Measurements from ENCODE around the gene ERAP2. TPM values are rescaled to one million over a fixed set of nuclear protein-coding genes. Genes with fewer than 3 reads are reported as not detected.

The ERAP2 gene
- total and polyA plus RNA-seq, 10 of the 15 experiments (the other 5 are each of a cell fraction or from before 2014, with no cell fraction given), result 4.0 to 28.7 (median 11.7) TPM

GRCh38 chr5:96901384-96901783 lies 25.1 kb downstream of the ERAP2 start:
- intact Hi-C loops (cut with micrococcal nuclease; ENCODE audit: unreplicated experiment), result loop anchor here (1.0 to 2.0 kb wide), 2 partner anchors 17 to 32 kb away; no protein-coding TSS in a partner anchor
- in situ Hi-C loops (cut with MboI), result no loop called here
- Histone ChIP-seq H3K4me2 (ENCODE audit: control insufficient read depth, insufficient read depth) (no peak overlapping the region), H4K20me1 (ENCODE audit: control insufficient read depth, insufficient read depth) (no peaks in the 10 kb centered on the region), H3K36me3 (ENCODE audit: control insufficient read depth in 2 of 2, insufficient read depth in 2 of 2, low read length in 1 of 2) (peaks cover 5 to 28% of the 10 kb centered on the region in 2 experiments), H3K27ac (ENCODE audit: control insufficient read depth, insufficient read depth) (0 out of 2 replicates have a peak overlapping the region, but pooled peaks have one; percentile 1), H2AFZ (ENCODE audit: control insufficient read depth, low read depth, low read length) (no peak overlapping the region), H3K9ac (ENCODE audit: control insufficient read depth, insufficient read depth, low read length) (no peak overlapping the region), H3K4me3 (no peak overlapping the region), H3K79me2 (ENCODE audit: control insufficient read depth, insufficient read depth, low read length) (no peaks in the 10 kb centered on the region), H3K9me3 (replicated peaks; ENCODE audit: control insufficient read depth, insufficient read depth, low read length) (no peaks in the 10 kb centered on the region), H3K4me1 (ENCODE audit: control insufficient read depth, insufficient read depth, low read length) (peaks cover 8% of the 10 kb centered on the region; the same call in 1 of the 2 replicates), H3K27me3 (replicated peaks in 1 of 2; ENCODE audit: control insufficient read depth in 2 of 2, insufficient read depth in 2 of 2, low read length in 1 of 2) (no peaks in the 10 kb centered on the region)
- FAIRE-seq (no peak), DNase-seq (ENCODE audit: low read depth, low spot score) (no peak), ATAC-seq (peak; percentile 24; the same call in 2 of the 3 replicates)
- BruUV-seq (replicated peaks), result no TSS peak
- RAD21 ChIA-PET (ENCODE audit: unreplicated experiment), result interaction anchor here (0.6 to 6.8 kb wide), 7 partner anchors 25 to 94 kb away, joined by 3 to 134 read pairs (median 3); partner anchors contain the start of gene ERAP1
- 31% methylated on average over 6 of the region's 6 CpGs for WGBS (ENCODE audit: insufficient coverage, insufficient replicate concordance, low lambda C conversion rate, missing lambda C conversion rate)
- SMC1A ChIA-PET (ENCODE audit: uncharacterized antibody, unreplicated experiment), result interaction anchor here (1.0 to 8.5 kb wide), 11 partner anchors 16 to 93 kb away, joined by 3 to 82 read pairs (median 3); partner anchors contain the start of gene ERAP2
- CTCF ChIA-PET, result interaction anchor here (0.8 to 10.7 kb wide), 10 partner anchors 9 to 260 kb away, joined by 3 to 167 read pairs (median 4); no protein-coding TSS in a partner anchor
- POLR2A ChIA-PET, result interaction anchor here (0.6 kb wide), 2 partner anchors 30 to 88 kb away, joined by 3 to 5 read pairs; no protein-coding TSS in a partner anchor
- TF ChIP-seq CBFB (IDR thresholded peaks at IDR 0.05; ENCODE audit: low read depth), result no peak
- TF ChIP-seq SMARCA5 (IDR thresholded peaks at IDR 0.05), result no peak
- TF ChIP-seq ZBTB11 (CRISPR knock-in tag; IDR thresholded peaks at IDR 0.05), result no peak
- TF ChIP-seq YY1 (IDR thresholded peaks at IDR 0.05; ENCODE audit: low read depth, low read length), result no peak
- no peak for TF ChIP-seq SUPT20H (IDR thresholded peaks at IDR 0.05; ENCODE audit: borderline replicate concordance, control insufficient read depth, low read depth, low read length)
- TF ChIP-seq CTCF (IDR thresholded peaks at IDR 0.05 in 2 of 3, conservative IDR thresholded peaks at IDR 0.05 in 1 of 3; ENCODE audit: control insufficient read depth in 2 of 3, extremely low read depth in 1 of 3, insufficient read depth in 1 of 3, low read depth in 3 of 3, low read length in 3 of 3), result peak in 2 of 3 experiments; percentile 18 to 33; a peak in 2 of 6 replicates
- no peak for TF ChIP-seq SREBF2 (IDR thresholded peaks at IDR 0.05; ENCODE audit: low read length)
- no peak for TF ChIP-seq MXI1 (IDR thresholded peaks at IDR 0.05; ENCODE audit: low read depth, low read length)
- peak; percentile 50 for TF ChIP-seq ATF2 (IDR thresholded peaks at IDR 0.05; ENCODE audit: low read length)
- TF ChIP-seq ZNF24 (IDR thresholded peaks at IDR 0.05), result no peak
- TF ChIP-seq POLR2A (IDR thresholded peaks at IDR 0.05; ENCODE audit: low read depth, low read length), result no peak
- no peak for TF ChIP-seq MTA3 (IDR thresholded peaks at IDR 0.05; ENCODE audit: borderline replicate concordance, low read length)
- no peak for TF ChIP-seq FOS (IDR thresholded peaks at IDR 0.05; ENCODE audit: borderline replicate concordance, extremely low read depth, insufficient read length)
- TF ChIP-seq JUNB (IDR thresholded peaks at IDR 0.05), result peak; percentile 12; the same call in 1 of the 2 replicates
- TF ChIP-seq SMAD5 (IDR thresholded peaks at IDR 0.05; ENCODE audit: low read depth), result no peak
- TF ChIP-seq SP1 (IDR thresholded peaks at IDR 0.05; ENCODE audit: low read depth, low read length), result no peak
- no peak for TF ChIP-seq MEF2B (IDR thresholded peaks at IDR 0.05; ENCODE audit: partially characterized antibody, poor library complexity, severe bottlenecking)
- TF ChIP-seq ETV6 (conservative IDR thresholded peaks at IDR 0.05 in 1 of 2, IDR thresholded peaks at IDR 0.05 in 1 of 2; ENCODE audit: borderline replicate concordance in 1 of 2, low read depth in 1 of 2), result peak in 1 of 2 experiments; percentile 35; a peak in 1 of 4 replicates

Measured in GM12878 (cell line).